ENCODE data around the gene RMI2.
"Not testable (repeated sequence)": the region's sequence is repeated elsewhere in the genome, so short reads cannot be mapped to it uniquely, and the experiment has no call there.

Gene RMI2

DNA sequence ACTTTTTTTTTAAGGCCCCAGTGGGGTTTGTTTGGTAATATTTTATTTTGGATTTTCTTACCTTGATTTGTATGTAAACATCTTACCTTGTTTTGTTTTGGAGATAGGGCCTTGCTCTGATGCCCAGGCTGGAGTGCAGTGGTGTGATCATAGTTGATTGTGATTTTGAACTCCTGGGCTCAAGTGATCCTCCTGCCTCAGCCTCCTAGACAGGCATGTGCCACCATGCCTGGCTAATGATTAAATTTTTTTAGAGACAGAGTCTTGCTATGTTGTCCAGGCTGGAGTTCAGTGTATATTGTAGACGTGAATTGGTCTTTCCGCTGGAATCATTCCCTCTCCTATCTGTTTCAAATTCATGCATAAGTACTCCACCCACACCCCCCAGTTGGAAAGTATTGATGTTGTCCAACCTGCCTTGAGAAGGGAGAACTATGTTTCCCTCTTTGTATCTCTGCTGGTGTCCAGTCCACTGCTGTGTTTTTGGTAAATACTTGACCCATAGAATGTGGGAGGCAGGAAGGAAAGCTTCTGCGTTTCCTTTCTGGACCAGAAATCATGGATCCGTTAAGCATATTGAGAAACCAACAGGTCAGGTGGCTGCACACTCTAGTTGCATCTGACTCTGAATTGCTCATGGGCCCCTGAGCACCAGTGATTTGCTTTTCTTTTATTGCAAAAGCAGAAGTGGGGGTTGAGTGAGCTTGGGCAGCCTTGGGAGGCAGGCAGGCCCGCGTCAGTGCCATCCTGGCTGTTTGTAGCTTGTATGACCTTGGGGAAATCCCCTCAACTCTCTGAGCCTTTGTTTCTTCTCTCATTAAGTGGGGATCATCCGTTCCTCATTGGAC is 25.0 kb downstream of the RMI2 start:
- no peak overlapping the region for H3K27ac ChIP-seq (ENCODE audit: insufficient read depth, low read length, poor library complexity, severe bottlenecking)
- H3K4me3 ChIP-seq (ENCODE audit: insufficient read depth, low read depth, low read length, poor library complexity, severe bottlenecking) = no peak overlapping the region
- no peaks in the 10 kb centered on the region for H3K36me3 ChIP-seq (ENCODE audit: control insufficient read depth, insufficient read depth, low read length)
- no peaks in the 10 kb centered on the region for H3K9me3 ChIP-seq (ENCODE audit: control insufficient read depth, low read length)
- DNase-seq = no peak
- no peaks in the 10 kb centered on the region for H3K4me1 ChIP-seq (ENCODE audit: control insufficient read depth, insufficient read depth, low read length, poor library complexity, severe bottlenecking)
- no peaks in the 10 kb centered on the region for H3K27me3 ChIP-seq (replicated peaks; ENCODE audit: control insufficient read depth, insufficient read depth, low read length, poor library complexity, severe bottlenecking)

DNA sequence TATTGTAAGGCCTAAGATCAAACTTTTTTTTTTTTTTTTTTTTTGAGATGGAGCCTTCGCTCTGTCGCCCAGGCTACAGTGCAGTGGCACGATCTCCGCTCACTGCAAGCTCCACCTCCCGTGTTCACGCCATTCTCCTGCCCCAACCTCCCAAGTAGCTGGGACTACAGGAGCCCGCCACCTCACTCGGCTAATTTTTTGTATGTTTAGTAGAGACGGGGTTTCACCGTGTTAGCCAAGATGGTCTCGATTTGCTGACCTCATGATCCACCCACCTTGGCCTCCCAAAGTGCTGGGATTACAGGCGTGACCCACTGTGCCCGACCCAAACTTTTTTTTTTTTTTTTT is 25.6 kb downstream of the RMI2 start:
- not testable (repeated sequence) for H3K4me1 ChIP-seq (ENCODE audit: control insufficient read depth, insufficient read depth, low read length, poor library complexity, severe bottlenecking); H3K27me3 ChIP-seq (replicated peaks; ENCODE audit: control insufficient read depth, insufficient read depth, low read length, poor library complexity, severe bottlenecking); H3K9me3 ChIP-seq (ENCODE audit: control insufficient read depth, low read length); H3K27ac ChIP-seq (ENCODE audit: insufficient read depth, low read length, poor library complexity, severe bottlenecking); H3K36me3 ChIP-seq (ENCODE audit: control insufficient read depth, insufficient read depth, low read length); DNase-seq; H3K4me3 ChIP-seq (ENCODE audit: insufficient read depth, low read depth, low read length, poor library complexity, severe bottlenecking)

DNA sequence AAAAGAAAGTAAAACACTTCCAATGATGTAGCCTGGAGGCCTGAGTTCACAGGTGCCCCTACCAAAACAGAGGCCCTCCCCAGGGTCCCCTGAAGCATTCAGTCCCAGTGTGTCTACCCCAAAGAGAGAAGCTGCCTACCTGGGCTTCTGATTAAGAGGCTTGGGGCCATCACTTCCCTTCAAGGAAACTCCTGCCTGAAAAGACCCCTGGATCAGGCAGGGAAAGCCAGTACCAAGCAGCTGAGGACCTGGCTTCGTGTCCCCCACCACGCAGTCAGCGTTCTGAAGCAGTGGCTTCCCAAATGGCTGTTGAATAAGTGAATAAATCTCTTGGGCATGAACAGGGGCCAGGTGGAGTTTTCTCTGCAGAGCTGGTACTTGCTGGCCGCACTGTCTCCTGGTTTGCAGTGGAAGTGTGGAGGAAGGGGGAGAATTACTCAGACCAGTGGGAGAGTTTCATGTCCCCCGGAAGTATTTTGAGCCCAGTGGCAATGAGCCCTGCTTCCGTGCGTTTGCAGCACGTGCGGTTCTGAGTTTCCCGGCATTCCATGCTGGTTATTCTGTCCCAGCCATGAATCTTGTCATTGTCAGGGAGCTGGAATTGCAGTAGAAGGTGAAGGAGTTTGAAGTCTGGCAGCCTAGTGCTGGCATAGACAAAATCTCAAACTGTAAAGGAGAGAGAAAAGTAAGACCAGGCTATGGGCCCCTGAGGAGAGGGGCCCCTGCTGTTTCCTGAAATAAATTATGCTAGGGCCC is 27.0 kb downstream of the RMI2 start:
- no peak overlapping the region for H3K27ac ChIP-seq (ENCODE audit: insufficient read depth, low read length, poor library complexity, severe bottlenecking)
- H3K36me3 ChIP-seq (ENCODE audit: control insufficient read depth, insufficient read depth, low read length) = no peaks in the 10 kb centered on the region
- H3K4me1 ChIP-seq (ENCODE audit: control insufficient read depth, insufficient read depth, low read length, poor library complexity, severe bottlenecking) = no peaks in the 10 kb centered on the region
- no peaks in the 10 kb centered on the region for H3K9me3 ChIP-seq (ENCODE audit: control insufficient read depth, low read length)
- H3K27me3 ChIP-seq (replicated peaks; ENCODE audit: control insufficient read depth, insufficient read depth, low read length, poor library complexity, severe bottlenecking) = no peaks in the 10 kb centered on the region
- no peak overlapping the region for H3K4me3 ChIP-seq (ENCODE audit: insufficient read depth, low read depth, low read length, poor library complexity, severe bottlenecking)
- DNase-seq = no peak

DNA sequence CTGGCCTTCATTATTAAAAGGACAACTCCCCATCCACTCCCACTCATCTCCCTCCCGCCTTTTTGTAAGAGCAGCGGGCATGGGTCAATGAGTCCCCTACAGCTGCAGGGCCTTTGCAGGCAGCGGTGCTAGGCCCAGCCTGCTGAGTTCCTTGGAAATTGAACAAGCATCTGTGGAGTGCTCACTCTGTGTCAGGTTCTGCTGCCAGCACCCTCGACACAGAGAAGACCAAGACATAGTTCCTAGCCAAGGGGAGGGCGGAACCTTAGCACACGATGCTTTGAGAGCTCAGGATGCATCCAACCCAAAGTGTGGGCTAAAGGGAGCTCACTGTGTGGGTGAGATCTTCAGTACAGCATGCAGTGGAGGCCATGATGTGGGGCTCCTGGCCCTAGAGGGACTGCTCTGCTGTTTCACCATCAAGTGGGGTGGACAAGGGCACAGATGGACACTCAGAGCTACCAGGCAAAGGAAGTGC is 27.6 kb downstream of the RMI2 start:
- H3K27ac ChIP-seq (ENCODE audit: insufficient read depth, low read length, poor library complexity, severe bottlenecking) = no peak overlapping the region
- no peaks in the 10 kb centered on the region for H3K4me1 ChIP-seq (ENCODE audit: control insufficient read depth, insufficient read depth, low read length, poor library complexity, severe bottlenecking)
- H3K27me3 ChIP-seq (replicated peaks; ENCODE audit: control insufficient read depth, insufficient read depth, low read length, poor library complexity, severe bottlenecking) = no peaks in the 10 kb centered on the region
- no peaks in the 10 kb centered on the region for H3K9me3 ChIP-seq (ENCODE audit: control insufficient read depth, low read length)
- H3K36me3 ChIP-seq (ENCODE audit: control insufficient read depth, insufficient read depth, low read length) = no peaks in the 10 kb centered on the region
- H3K4me3 ChIP-seq (ENCODE audit: insufficient read depth, low read depth, low read length, poor library complexity, severe bottlenecking) = no peak overlapping the region
- no peak for DNase-seq

DNA sequence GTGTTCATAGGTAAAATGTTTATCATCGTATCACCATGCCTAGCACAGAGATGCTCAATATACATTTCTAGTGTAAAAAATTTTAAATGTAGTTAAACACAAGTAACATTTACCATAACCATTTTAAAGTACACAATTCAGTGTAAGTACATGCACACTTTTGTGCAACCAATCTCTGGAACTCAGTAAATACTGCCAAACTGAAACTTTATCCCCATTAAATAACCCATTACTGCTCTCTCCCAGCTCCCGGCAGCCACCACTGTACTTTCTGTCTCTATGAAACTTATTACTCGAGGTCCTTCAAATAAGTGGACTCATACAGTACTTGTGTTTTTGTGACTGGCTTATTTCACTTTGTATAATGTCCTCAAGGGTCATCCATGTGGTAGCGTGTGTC is 29.0 kb downstream of the RMI2 start:
- H3K4me3 ChIP-seq (ENCODE audit: insufficient read depth, low read depth, low read length, poor library complexity, severe bottlenecking) = no peak overlapping the region
- DNase-seq = no peak
- no peaks in the 10 kb centered on the region for H3K9me3 ChIP-seq (ENCODE audit: control insufficient read depth, low read length)
- no peak overlapping the region for H3K27ac ChIP-seq (ENCODE audit: insufficient read depth, low read length, poor library complexity, severe bottlenecking)
- no peaks in the 10 kb centered on the region for H3K4me1 ChIP-seq (ENCODE audit: control insufficient read depth, insufficient read depth, low read length, poor library complexity, severe bottlenecking)
- no peaks in the 10 kb centered on the region for H3K27me3 ChIP-seq (replicated peaks; ENCODE audit: control insufficient read depth, insufficient read depth, low read length, poor library complexity, severe bottlenecking)
- no peaks in the 10 kb centered on the region for H3K36me3 ChIP-seq (ENCODE audit: control insufficient read depth, insufficient read depth, low read length)

DNA sequence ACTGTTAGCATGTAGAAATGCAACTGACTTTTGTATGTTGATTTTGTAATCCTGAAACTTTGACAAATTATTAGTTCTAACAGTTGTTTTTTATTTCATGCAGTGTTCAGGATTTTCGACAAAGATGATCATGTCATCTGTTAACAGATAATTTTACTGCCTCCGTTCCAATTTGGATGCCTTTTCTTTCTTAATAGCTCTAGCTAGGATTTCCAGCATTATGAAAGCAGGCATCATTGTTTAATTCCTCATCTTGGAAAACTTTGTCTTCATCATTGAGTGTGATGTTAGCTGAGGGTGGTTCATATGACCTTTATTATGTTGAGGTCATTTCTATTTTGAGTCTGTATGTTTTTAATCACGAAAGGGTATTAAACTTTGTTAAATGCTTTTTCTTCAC is 31.9 kb downstream of the RMI2 start:
- Histone ChIP-seq H3K27ac (ENCODE audit: insufficient read depth, low read length, poor library complexity, severe bottlenecking) (no peak overlapping the region), H3K27me3 (replicated peaks; ENCODE audit: control insufficient read depth, insufficient read depth, low read length, poor library complexity, severe bottlenecking) (no peaks in the 10 kb centered on the region), H3K36me3 (ENCODE audit: control insufficient read depth, insufficient read depth, low read length) (no peaks in the 10 kb centered on the region), H3K9me3 (ENCODE audit: control insufficient read depth, low read length) (no peaks in the 10 kb centered on the region), H3K4me3 (ENCODE audit: insufficient read depth, low read depth, low read length, poor library complexity, severe bottlenecking) (no peak overlapping the region), H3K4me1 (ENCODE audit: control insufficient read depth, insufficient read depth, low read length, poor library complexity, severe bottlenecking) (no peaks in the 10 kb centered on the region)
- no peak for DNase-seq

DNA sequence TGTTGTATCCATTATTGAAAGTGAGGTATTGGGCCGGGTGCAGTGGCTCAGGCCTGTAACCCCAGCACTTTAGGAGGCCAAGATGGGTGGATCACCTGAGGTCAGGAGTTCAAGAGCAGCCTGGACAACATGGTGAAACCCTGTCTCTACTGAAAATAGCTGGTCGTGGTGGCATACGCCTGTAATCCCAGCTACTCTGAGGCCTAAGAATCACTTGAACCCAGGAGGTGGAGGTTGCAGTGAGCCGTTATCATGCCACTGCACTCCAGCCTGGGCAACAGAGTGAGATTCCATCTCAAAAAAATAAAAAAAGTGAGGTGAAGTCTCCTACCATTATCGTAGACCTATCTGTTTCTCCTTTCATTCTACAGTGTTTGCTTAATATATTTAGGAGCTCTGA is 33.7 kb downstream of the RMI2 start:
- not testable (repeated sequence) for H3K9me3 ChIP-seq (ENCODE audit: control insufficient read depth, low read length); H3K27me3 ChIP-seq (replicated peaks; ENCODE audit: control insufficient read depth, insufficient read depth, low read length, poor library complexity, severe bottlenecking); H3K4me1 ChIP-seq (ENCODE audit: control insufficient read depth, insufficient read depth, low read length, poor library complexity, severe bottlenecking); H3K36me3 ChIP-seq (ENCODE audit: control insufficient read depth, insufficient read depth, low read length); H3K27ac ChIP-seq (ENCODE audit: insufficient read depth, low read length, poor library complexity, severe bottlenecking); H3K4me3 ChIP-seq (ENCODE audit: insufficient read depth, low read depth, low read length, poor library complexity, severe bottlenecking); DNase-seq

DNA sequence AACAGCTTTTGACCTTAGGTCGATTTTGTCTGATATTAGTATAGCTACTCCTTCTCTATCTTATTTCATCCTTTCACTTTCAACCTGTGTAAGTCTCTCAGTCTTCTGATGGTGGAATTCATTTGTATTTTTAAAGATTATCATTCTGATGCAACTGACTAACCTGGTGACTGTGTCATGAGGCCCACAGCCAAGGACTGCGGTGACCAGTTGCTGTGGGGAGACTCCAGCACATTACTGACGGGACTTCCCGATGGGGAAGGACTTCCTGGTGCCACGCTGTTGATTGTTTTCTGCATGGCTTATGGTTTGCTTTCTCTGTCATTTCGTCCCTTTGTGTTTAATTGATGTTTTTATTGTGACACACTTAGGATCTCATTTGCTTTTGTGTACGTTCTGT is 34.2 kb downstream of the RMI2 start:
- H3K4me1 ChIP-seq (ENCODE audit: control insufficient read depth, insufficient read depth, low read length, poor library complexity, severe bottlenecking) = no peaks in the 10 kb centered on the region
- no peak overlapping the region for H3K27ac ChIP-seq (ENCODE audit: insufficient read depth, low read length, poor library complexity, severe bottlenecking)
- peak in 1 of 3 donors; percentile 19 for DNase-seq
- peak overlapping the region; percentile 16 for H3K4me3 ChIP-seq (ENCODE audit: insufficient read depth, low read depth, low read length, poor library complexity, severe bottlenecking)
- no peaks in the 10 kb centered on the region for H3K9me3 ChIP-seq (ENCODE audit: control insufficient read depth, low read length)
- no peaks in the 10 kb centered on the region for H3K36me3 ChIP-seq (ENCODE audit: control insufficient read depth, insufficient read depth, low read length)
- no peaks in the 10 kb centered on the region for H3K27me3 ChIP-seq (replicated peaks; ENCODE audit: control insufficient read depth, insufficient read depth, low read length, poor library complexity, severe bottlenecking)

DNA sequence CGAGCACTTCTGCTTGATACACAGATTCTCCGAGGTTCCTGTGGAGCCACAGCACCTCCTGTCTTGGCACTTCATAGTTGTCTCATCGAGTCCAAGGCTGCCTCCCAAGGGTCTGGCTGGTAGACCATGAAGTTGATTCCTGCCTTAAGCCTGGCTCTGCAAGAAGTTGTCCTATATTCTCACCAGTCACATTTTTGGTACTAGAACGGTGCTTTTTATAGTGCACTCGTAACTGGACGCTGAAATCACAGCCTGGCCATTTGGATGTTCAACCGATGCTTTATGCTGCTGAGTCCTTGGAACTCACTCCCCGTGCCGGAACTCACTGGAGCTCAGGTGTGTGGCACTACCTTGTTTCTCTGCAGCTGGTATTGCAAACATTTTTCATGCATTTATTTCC is 35.6 kb downstream of the RMI2 start:
- no peaks in the 10 kb centered on the region for H3K36me3 ChIP-seq (ENCODE audit: control insufficient read depth, insufficient read depth, low read length)
- no peaks in the 10 kb centered on the region for H3K9me3 ChIP-seq (ENCODE audit: control insufficient read depth, low read length)
- DNase-seq = no peak
- no peak overlapping the region for H3K4me3 ChIP-seq (ENCODE audit: insufficient read depth, low read depth, low read length, poor library complexity, severe bottlenecking)
- no peak overlapping the region for H3K27ac ChIP-seq (ENCODE audit: insufficient read depth, low read length, poor library complexity, severe bottlenecking)
- H3K27me3 ChIP-seq (replicated peaks; ENCODE audit: control insufficient read depth, insufficient read depth, low read length, poor library complexity, severe bottlenecking) = no peaks in the 10 kb centered on the region
- H3K4me1 ChIP-seq (ENCODE audit: control insufficient read depth, insufficient read depth, low read length, poor library complexity, severe bottlenecking) = no peaks in the 10 kb centered on the region

DNA sequence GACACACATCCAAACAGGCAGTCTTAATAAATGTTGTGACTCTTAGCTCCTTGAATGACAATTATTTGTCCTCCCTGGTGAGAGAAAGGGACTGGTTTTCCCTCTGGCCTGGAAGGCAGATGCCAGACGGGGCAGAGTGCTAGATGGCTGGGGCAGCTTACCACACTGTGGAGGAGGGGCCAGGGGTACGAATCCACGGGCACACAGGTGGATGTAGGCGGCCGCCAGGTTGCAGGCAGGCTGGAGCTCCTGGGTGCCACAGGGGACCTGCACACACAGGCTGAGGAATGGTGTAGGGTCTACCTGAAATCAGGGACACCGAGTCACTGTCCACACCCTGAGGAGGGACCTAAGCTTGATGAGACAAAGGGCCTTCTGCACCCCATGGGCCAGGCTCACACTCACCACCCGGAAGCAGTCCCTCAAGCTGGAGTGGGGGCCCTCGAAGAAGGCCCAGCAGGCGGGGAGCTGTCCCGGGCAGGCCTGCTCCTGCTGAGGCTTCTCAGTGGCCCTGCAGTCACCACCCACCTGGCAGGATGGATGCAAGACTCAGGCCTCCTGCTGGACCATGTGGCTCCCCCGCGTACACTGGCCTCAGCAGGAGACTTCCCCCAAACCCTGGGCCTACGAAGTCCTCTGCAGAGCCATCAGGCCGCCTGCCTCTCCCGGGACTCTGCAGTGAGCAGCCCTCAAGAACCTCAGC is 38.4 kb downstream of the RMI2 start:
- no peak overlapping the region for H3K4me3 ChIP-seq (ENCODE audit: insufficient read depth, low read depth, low read length, poor library complexity, severe bottlenecking)
- no peak for DNase-seq
- H3K27me3 ChIP-seq (replicated peaks; ENCODE audit: control insufficient read depth, insufficient read depth, low read length, poor library complexity, severe bottlenecking) = no peaks in the 10 kb centered on the region
- no peaks in the 10 kb centered on the region for H3K36me3 ChIP-seq (ENCODE audit: control insufficient read depth, insufficient read depth, low read length)
- H3K9me3 ChIP-seq (ENCODE audit: control insufficient read depth, low read length) = no peaks in the 10 kb centered on the region
- H3K27ac ChIP-seq (ENCODE audit: insufficient read depth, low read length, poor library complexity, severe bottlenecking) = no peak overlapping the region
- no peaks in the 10 kb centered on the region for H3K4me1 ChIP-seq (ENCODE audit: control insufficient read depth, insufficient read depth, low read length, poor library complexity, severe bottlenecking)
